Nephron (organoid): ENCODE results near the gene STRADB.

Experiments
- H3K27ac Mint-ChIP-seq, 3 experiments: 2 replicates each; pipeline ENCODE4 v1.8.0; 2020; ENCODE audit warnings: mixed read lengths in 3 of 3, mild to moderate bottlenecking in 2 of 3, moderate library complexity in 1 of 3
- H3K27me3 Mint-ChIP-seq: 2 replicates; pipeline ENCODE4 v1.8.0; 2021; ENCODE audit warnings: low read depth, mild to moderate bottlenecking, moderate library complexity, mixed read lengths
- H3K36me3 Mint-ChIP-seq: 2 replicates; pipeline ENCODE4 v1.8.0; 2020; ENCODE audit warnings: low read depth, mixed read lengths
- H3K4me1 Mint-ChIP-seq: 2 replicates; pipeline ENCODE4 v1.8.0; 2020; ENCODE audit warnings: mixed read lengths
- H3K4me3 Mint-ChIP-seq, 3 experiments: 2 replicates each; pipeline ENCODE4 v1.8.0; 2020; ENCODE audit warnings: mild to moderate bottlenecking in 3 of 3, mixed read lengths in 3 of 3, moderate library complexity in 2 of 3
- H3K9me3 Mint-ChIP-seq: 2 replicates; pipeline ENCODE4 v1.8.0; 2020; ENCODE audit warnings: mixed read lengths
- CTCF ChIP-seq, 3 experiments: fragments of 200-600 bp; sonication (generic); IDR thresholded peaks; one replicate each; pipeline ENCODE4 v1.5.0; 2021; ENCODE audit warnings: antibody characterized with exemption in 3 of 3; ENCODE audit not compliant: unreplicated experiment in 3 of 3

The STRADB gene

GRCh38 chr2:201452922-201453643 is 1.5 kb downstream of the STRADB start:
- Mint-ChIP-seq H3K36me3 (peaks cover 6% of the 10 kb centered on the region), H3K9me3 (no peaks in the 10 kb centered on the region), H3K27me3 (no peaks in the 10 kb centered on the region), H3K4me3 (peak overlapping the region; percentile 87 to 98 (median 95)), H3K4me1 (peaks cover 43% of the 10 kb centered on the region), H3K27ac (peak overlapping the region; percentile 80 to 97 (median 93))
- TF ChIP-seq CTCF (IDR thresholded peaks at IDR 0.05; ENCODE audit: unreplicated experiment in 3 of 3): no peak

GRCh38 chr2:201458381-201458780 is 6.8 kb downstream of the STRADB start:
- peaks cover 15% of the 10 kb centered on the region for H3K4me1 Mint-ChIP-seq
- TF ChIP-seq CTCF (IDR thresholded peaks at IDR 0.05; ENCODE audit: unreplicated experiment in 3 of 3): no peak
- H3K27ac Mint-ChIP-seq: no peak overlapping the region

GRCh38 chr2:201460532-201460931 is 9.0 kb downstream of the STRADB start:
- H3K36me3 Mint-ChIP-seq: peaks cover 72% of the 10 kb centered on the region
- H3K27ac Mint-ChIP-seq: no peak overlapping the region
- peaks cover 6% of the 10 kb centered on the region for H3K4me1 Mint-ChIP-seq

More at GRCh38 chr2:201458381-201458780, 6.8 kb downstream of the STRADB start:
- Mint-ChIP-seq H3K27me3 (no peaks in the 10 kb centered on the region), H3K4me3 (no peak overlapping the region), H3K9me3 (peaks cover 17% of the 10 kb centered on the region), H3K36me3 (peaks cover 56% of the 10 kb centered on the region)

GRCh38 chr2:201464547-201464946 is 13.0 kb downstream of the STRADB start:
- peaks cover 77% of the 10 kb centered on the region for H3K36me3 Mint-ChIP-seq
- H3K27ac Mint-ChIP-seq: no peak overlapping the region
- TF ChIP-seq CTCF (IDR thresholded peaks at IDR 0.05; ENCODE audit: unreplicated experiment in 3 of 3): no peak
- no peaks in the 10 kb centered on the region for H3K27me3 Mint-ChIP-seq
- H3K4me1 Mint-ChIP-seq: peaks cover 30% of the 10 kb centered on the region
- no peak overlapping the region for H3K4me3 Mint-ChIP-seq
- peaks cover 19% of the 10 kb centered on the region for H3K9me3 Mint-ChIP-seq

More at GRCh38 chr2:201460532-201460931, 9.0 kb downstream of the STRADB start:
- TF ChIP-seq CTCF (IDR thresholded peaks at IDR 0.05; ENCODE audit: unreplicated experiment in 3 of 3): no peak
- no peak overlapping the region for H3K4me3 Mint-ChIP-seq
- H3K9me3 Mint-ChIP-seq: peaks cover 19% of the 10 kb centered on the region
- H3K27me3 Mint-ChIP-seq: no peaks in the 10 kb centered on the region

GRCh38 chr2:201465524-201465971 is 14.0 kb downstream of the STRADB start:
- peak overlapping the region; percentile 80 to 96 (median 90) for H3K27ac Mint-ChIP-seq
- H3K4me3 Mint-ChIP-seq: no peak overlapping the region
- H3K27me3 Mint-ChIP-seq: no peaks in the 10 kb centered on the region
- peaks cover 16% of the 10 kb centered on the region for H3K9me3 Mint-ChIP-seq
- H3K4me1 Mint-ChIP-seq: peaks cover 30% of the 10 kb centered on the region
- peaks cover 76% of the 10 kb centered on the region for H3K36me3 Mint-ChIP-seq
- no peak for TF ChIP-seq CTCF (IDR thresholded peaks at IDR 0.05; ENCODE audit: unreplicated experiment in 3 of 3)
